ENCODE measurements around the gene LRP10. TPM values are rescaled to one million over a fixed set of nuclear protein-coding genes. Genes with fewer than 3 reads are reported as not detected.

Gene LRP10
- total RNA-seq, 1 experiment from 2014 or later = 42.7 TPM

DNA sequence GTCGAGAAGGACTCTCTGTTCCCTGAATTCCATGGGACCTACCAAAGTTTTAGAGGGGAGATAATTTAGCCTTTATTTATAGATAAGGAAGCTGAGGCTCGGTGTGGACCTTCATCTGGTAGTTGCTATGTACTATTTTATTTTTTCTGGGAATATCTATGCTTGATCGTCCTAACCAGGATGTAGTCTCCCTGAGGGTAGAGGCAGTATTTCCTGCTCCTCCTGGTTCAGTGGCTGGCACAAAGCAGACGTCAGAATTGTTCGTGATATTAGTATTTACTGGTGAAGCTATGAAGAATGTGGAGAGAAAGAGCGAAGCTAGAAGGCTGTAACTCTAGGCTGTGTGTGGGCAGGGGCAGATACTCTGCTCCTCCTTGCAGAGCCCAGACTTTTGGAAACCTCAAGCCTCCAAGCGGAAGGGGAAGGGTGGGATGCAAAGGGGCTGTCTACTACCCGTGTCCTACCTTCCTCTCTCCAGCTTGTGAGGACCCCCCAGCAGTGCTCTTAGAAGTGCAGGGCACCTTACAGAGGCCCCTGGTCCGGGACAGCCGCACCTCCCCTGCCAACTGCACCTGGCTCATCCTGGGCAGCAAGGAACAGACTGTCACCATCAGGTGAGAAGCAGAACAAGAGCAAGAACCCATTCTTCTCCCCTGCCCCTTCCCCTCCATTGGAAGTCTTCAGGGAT is 1.4 kb downstream of the LRP10 start:
- DNase-seq (ENCODE audit: low read depth, low spot score) (no peak), ATAC-seq (no peak)
- H3K9ac ChIP-seq (ENCODE audit: low read length) = peak overlapping the region; percentile 78
- intact Hi-C loops (cut with micrococcal nuclease) = loop anchor here (1.0 to 5.0 kb wide), 3 partner anchors 13 to 44 kb away; partner anchors contain the start of gene RBM23
- BruUV-seq (replicated peaks) = TSS peak; percentile 48
- ChIA-PET RAD21 (ENCODE audit: low non-redundant PET in 1 of 2, low total read pairs in 2 of 2, uncharacterized antibody in 2 of 2, unreplicated experiment in 2 of 2) (interaction anchor here in 1 of 2 experiments (0.7 kb wide), 1 partner anchor 217 kb away, joined by 3 read pairs; no protein-coding TSS in a partner anchor), POLR2A (interaction anchor here (1.0 to 3.0 kb wide), 2 partner anchors 9 to 14 kb away, joined by 5 to 24 read pairs; partner anchors contain the start of gene REM2), CTCF (interaction anchor here (0.6 to 3.8 kb wide), 12 partner anchors 11 to 303 kb away, joined by 3 to 51 read pairs (median 4); partner anchors contain the start of gene REM2)
- H3K36me3 ChIP-seq (ENCODE audit: control insufficient read depth in 1 of 2, insufficient read depth in 2 of 2, low read length in 2 of 2) = peaks cover 3% of the 10 kb centered on the region in 2 experiments; a peak in 1 of 4 replicates
- TF ChIP-seq, protein P1, sequence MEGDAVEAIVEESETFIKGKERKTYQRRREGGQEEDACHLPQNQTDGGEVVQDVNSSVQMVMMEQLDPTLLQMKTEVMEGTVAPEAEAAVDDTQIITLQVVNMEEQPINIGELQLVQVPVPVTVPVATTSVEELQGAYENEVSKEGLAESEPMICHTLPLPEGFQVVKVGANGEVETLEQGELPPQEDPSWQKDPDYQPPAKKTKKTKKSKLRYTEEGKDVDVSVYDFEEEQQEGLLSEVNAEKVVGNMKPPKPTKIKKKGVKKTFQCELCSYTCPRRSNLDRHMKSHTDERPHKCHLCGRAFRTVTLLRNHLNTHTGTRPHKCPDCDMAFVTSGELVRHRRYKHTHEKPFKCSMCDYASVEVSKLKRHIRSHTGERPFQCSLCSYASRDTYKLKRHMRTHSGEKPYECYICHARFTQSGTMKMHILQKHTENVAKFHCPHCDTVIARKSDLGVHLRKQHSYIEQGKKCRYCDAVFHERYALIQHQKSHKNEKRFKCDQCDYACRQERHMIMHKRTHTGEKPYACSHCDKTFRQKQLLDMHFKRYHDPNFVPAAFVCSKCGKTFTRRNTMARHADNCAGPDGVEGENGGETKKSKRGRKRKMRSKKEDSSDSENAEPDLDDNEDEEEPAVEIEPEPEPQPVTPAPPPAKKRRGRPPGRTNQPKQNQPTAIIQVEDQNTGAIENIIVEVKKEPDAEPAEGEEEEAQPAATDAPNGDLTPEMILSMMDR (IDR thresholded peaks at IDR 0.05 in 2 of 3, conservative IDR thresholded peaks at IDR 0.05 in 1 of 3; ENCODE audit: borderline replicate concordance in 1 of 3, insufficient read depth in 1 of 3, low read depth in 2 of 3, low read length in 2 of 3) = 0 out of 6 replicates have a peak, but pooled peaks of 1 of the 3 experiments have one; percentile 5
- no peak for TF ChIP-seq ATF3 (IDR thresholded peaks at IDR 0.05)
- no peaks in the 10 kb centered on the region for H3K27me3 ChIP-seq (ENCODE audit: insufficient read depth, low read length)
- peak overlapping the region; percentile 98 for H3K27ac ChIP-seq (ENCODE audit: low read depth, low read length)
- no peak overlapping the region for H2AFZ ChIP-seq (ENCODE audit: low read depth, low read length, poor library complexity, severe bottlenecking)
- no peaks in the 10 kb centered on the region for H3K79me2 ChIP-seq (ENCODE audit: insufficient read depth, low read length)
- no peaks in the 10 kb centered on the region for H4K20me1 ChIP-seq (ENCODE audit: insufficient read depth)
- H3K4me1 ChIP-seq (ENCODE audit: control insufficient read depth in 1 of 2, insufficient read depth in 2 of 2, low read length in 2 of 2) = peaks cover 14 to 28% of the 10 kb centered on the region in 2 experiments
- H3K4me3 ChIP-seq (replicated peaks in 1 of 2; ENCODE audit: low read depth in 1 of 2, low read length in 2 of 2) = peak overlapping the region; percentile 71 to 89
- no peaks in the 10 kb centered on the region for H3K9me2 ChIP-seq (ENCODE audit: insufficient read depth)
- H3K9me3 ChIP-seq (ENCODE audit: control insufficient read depth in 1 of 2, insufficient read depth in 1 of 2, low read depth in 1 of 2, low read length in 2 of 2) = no peaks in the 10 kb centered on the region
- H3K4me2 ChIP-seq (ENCODE audit: low read length) = peak overlapping the region; percentile 82

DNA sequence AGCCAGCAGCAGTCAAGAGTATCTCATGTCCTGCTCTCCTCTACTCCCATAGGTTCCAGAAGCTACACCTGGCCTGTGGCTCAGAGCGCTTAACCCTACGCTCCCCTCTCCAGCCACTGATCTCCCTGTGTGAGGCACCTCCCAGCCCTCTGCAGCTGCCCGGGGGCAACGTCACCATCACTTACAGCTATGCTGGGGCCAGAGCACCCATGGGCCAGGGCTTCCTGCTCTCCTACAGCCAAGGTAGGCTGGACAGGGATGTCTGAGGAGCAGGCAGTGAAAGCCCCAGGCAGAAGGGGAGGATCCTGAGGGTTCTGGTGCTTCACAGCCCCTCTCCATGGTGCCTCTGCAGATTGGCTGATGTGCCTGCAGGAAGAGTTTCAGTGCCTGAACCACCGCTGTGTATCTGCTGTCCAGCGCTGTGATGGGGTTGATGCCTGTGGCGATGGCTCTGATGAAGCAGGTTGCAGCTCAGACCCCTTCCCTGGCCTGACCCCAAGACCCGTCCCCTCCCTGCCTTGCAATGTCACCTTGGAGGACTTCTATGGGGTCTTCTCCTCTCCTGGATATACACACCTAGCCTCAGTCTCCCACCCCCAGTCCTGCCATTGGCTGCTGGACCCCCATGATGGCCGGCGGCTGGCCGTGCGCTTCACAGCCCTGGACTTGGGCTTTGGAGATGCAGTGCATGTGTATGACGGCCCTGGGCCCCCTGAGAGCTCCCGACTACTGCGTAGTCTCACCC is 3.6 kb downstream of the LRP10 start:
- Histone ChIP-seq H3K9me3 (ENCODE audit: control insufficient read depth in 1 of 2, insufficient read depth in 1 of 2, low read depth in 1 of 2, low read length in 2 of 2) (no peaks in the 10 kb centered on the region), H3K4me1 (ENCODE audit: control insufficient read depth in 1 of 2, insufficient read depth in 2 of 2, low read length in 2 of 2) (peaks cover 5 to 21% of the 10 kb centered on the region in 2 experiments), H3K27ac (ENCODE audit: low read depth, low read length) (no peak overlapping the region), H3K36me3 (ENCODE audit: control insufficient read depth in 1 of 2, insufficient read depth in 2 of 2, low read length in 2 of 2) (peaks cover 3% of the 10 kb centered on the region in 2 experiments; a peak in 1 of 4 replicates), H3K4me3 (replicated peaks in 1 of 2; ENCODE audit: low read depth in 1 of 2, low read length in 2 of 2) (no peak overlapping the region), H3K9me2 (ENCODE audit: insufficient read depth) (no peaks in the 10 kb centered on the region), H2AFZ (ENCODE audit: low read depth, low read length, poor library complexity, severe bottlenecking) (no peak overlapping the region), H4K20me1 (ENCODE audit: insufficient read depth) (no peaks in the 10 kb centered on the region), H3K9ac (ENCODE audit: low read length) (no peak overlapping the region), H3K4me2 (ENCODE audit: low read length) (no peak overlapping the region), H3K27me3 (ENCODE audit: insufficient read depth, low read length) (no peaks in the 10 kb centered on the region), H3K79me2 (ENCODE audit: insufficient read depth, low read length) (no peaks in the 10 kb centered on the region)
- no TSS peak for BruUV-seq (replicated peaks)
- ChIA-PET CTCF (no interaction called here), POLR2A (no interaction called here), RAD21 (ENCODE audit: low non-redundant PET in 1 of 2, low total read pairs in 2 of 2, uncharacterized antibody in 2 of 2, unreplicated experiment in 2 of 2) (no interaction called here)
- ATAC-seq (no peak), DNase-seq (ENCODE audit: low read depth, low spot score) (no peak)
- intact Hi-C loops (cut with micrococcal nuclease) = no loop called here
- TF ChIP-seq, protein P2, sequence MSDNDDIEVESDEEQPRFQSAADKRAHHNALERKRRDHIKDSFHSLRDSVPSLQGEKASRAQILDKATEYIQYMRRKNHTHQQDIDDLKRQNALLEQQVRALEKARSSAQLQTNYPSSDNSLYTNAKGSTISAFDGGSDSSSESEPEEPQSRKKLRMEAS (IDR thresholded peaks at IDR 0.05) = no peak
- no peak for TF ChIP-seq YY1 (IDR thresholded peaks at IDR 0.05; ENCODE audit: extremely low read depth, insufficient replicate concordance, low read depth, low read length)
- TF ChIP-seq ZBTB33 (IDR thresholded peaks at IDR 0.05; ENCODE audit: extremely low read depth, insufficient replicate concordance, low read length) = no peak
- no peak for TF ChIP-seq ELF1 (IDR thresholded peaks at IDR 0.05; ENCODE audit: borderline replicate concordance, low read depth)
- no peak for TF ChIP-seq RAD21 (IDR thresholded peaks at IDR 0.05; ENCODE audit: low read depth)
- TF ChIP-seq POLR2A (IDR thresholded peaks at IDR 0.05; ENCODE audit: borderline replicate concordance, extremely low read depth, insufficient read depth, insufficient read length) = no peak
- no peak for TF ChIP-seq CEBPB (IDR thresholded peaks at IDR 0.05; ENCODE audit: low read depth)
- no peak for TF ChIP-seq SIN3A (IDR thresholded peaks at IDR 0.05; ENCODE audit: low read depth)
- TF ChIP-seq EGR1 (IDR thresholded peaks at IDR 0.05; ENCODE audit: low read depth) = no peak
- TF ChIP-seq ZFX (IDR thresholded peaks at IDR 0.05) = no peak
- TF ChIP-seq TCF7L2 (IDR thresholded peaks at IDR 0.05; ENCODE audit: borderline replicate concordance, extremely low read depth, insufficient read depth, insufficient read length) = no peak
